Measurements from ENCODE around the gene CISH. TPM values are rescaled to one million over a fixed set of nuclear protein-coding genes. Genes with fewer than 3 reads are reported as not detected.

Gene CISH
- total and polyA plus RNA-seq, 10 of the 15 experiments (the other 5 are each of a cell fraction or from before 2014, with no cell fraction given), result 0.21 to 4.4 (median 1.8) TPM

GRCh38 chr3:50574444-50574831, 37.1 kb downstream of the CISH start:
- Histone ChIP-seq H3K4me1 (ENCODE audit: control insufficient read depth, insufficient read depth, low read length) (peaks cover 7% of the 10 kb centered on the region), H3K27ac (ENCODE audit: control insufficient read depth, insufficient read depth) (no peak overlapping the region), H3K9me3 (replicated peaks; ENCODE audit: control insufficient read depth, insufficient read depth, low read length) (no peaks in the 10 kb centered on the region), H4K20me1 (ENCODE audit: control insufficient read depth, insufficient read depth) (no peaks in the 10 kb centered on the region), H2AFZ (ENCODE audit: control insufficient read depth, low read depth, low read length) (no peak overlapping the region), H3K4me2 (ENCODE audit: control insufficient read depth, insufficient read depth) (no peak overlapping the region), H3K79me2 (ENCODE audit: control insufficient read depth, insufficient read depth, low read length) (peaks cover 4% of the 10 kb centered on the region), H3K9ac (ENCODE audit: control insufficient read depth, insufficient read depth, low read length) (no peak overlapping the region), H3K4me3 (no peak overlapping the region), H3K27me3 (replicated peaks in 1 of 2; ENCODE audit: control insufficient read depth in 2 of 2, insufficient read depth in 2 of 2, low read length in 1 of 2) (no peaks in the 10 kb centered on the region), H3K36me3 (ENCODE audit: control insufficient read depth in 2 of 2, insufficient read depth in 2 of 2, low read length in 1 of 2) (no peaks in the 10 kb centered on the region; a peak in 2 of 4 replicates)
- DNase-seq (ENCODE audit: low read depth, low spot score), result no peak
- in situ Hi-C loops (cut with MboI) (no loop called here), intact Hi-C loops (cut with micrococcal nuclease; ENCODE audit: unreplicated experiment) (no loop called here)
- CTCF ChIA-PET, result interaction anchor here (9.9 to 11.6 kb wide), 2 partner anchors 16 to 40 kb away, joined by 164 to 410 read pairs; partner anchors contain the start of genes CISH and MAPKAPK3
- POLR2A ChIA-PET, result no interaction called here
- SMC1A ChIA-PET (ENCODE audit: uncharacterized antibody, unreplicated experiment), result interaction anchor here (6.5 kb wide), 1 partner anchor 16 kb away, joined by 93 read pairs; no protein-coding TSS in a partner anchor
- 0% methylated on average over 1 of the region's 1 CpG for WGBS (ENCODE audit: insufficient coverage, insufficient replicate concordance, low lambda C conversion rate, missing lambda C conversion rate)
- no peak for FAIRE-seq
- peak; percentile 8; the same call in 2 of the 3 replicates for ATAC-seq
- no TSS peak for BruUV-seq (replicated peaks)
- RAD21 ChIA-PET (ENCODE audit: unreplicated experiment), result interaction anchor here (2.0 to 7.1 kb wide), 2 partner anchors 11 to 40 kb away, joined by 6 to 244 read pairs; partner anchors contain the start of genes CISH and MAPKAPK3
- TF ChIP-seq, protein P1, sequence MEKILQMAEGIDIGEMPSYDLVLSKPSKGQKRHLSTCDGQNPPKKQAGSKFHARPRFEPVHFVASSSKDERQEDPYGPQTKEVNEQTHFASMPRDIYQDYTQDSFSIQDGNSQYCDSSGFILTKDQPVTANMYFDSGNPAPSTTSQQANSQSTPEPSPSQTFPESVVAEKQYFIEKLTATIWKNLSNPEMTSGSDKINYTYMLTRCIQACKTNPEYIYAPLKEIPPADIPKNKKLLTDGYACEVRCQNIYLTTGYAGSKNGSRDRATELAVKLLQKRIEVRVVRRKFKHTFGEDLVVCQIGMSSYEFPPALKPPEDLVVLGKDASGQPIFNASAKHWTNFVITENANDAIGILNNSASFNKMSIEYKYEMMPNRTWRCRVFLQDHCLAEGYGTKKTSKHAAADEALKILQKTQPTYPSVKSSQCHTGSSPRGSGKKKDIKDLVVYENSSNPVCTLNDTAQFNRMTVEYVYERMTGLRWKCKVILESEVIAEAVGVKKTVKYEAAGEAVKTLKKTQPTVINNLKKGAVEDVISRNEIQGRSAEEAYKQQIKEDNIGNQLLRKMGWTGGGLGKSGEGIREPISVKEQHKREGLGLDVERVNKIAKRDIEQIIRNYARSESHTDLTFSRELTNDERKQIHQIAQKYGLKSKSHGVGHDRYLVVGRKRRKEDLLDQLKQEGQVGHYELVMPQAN (conservative IDR thresholded peaks at IDR 0.05), result no peak
- TF ChIP-seq, protein P2, sequence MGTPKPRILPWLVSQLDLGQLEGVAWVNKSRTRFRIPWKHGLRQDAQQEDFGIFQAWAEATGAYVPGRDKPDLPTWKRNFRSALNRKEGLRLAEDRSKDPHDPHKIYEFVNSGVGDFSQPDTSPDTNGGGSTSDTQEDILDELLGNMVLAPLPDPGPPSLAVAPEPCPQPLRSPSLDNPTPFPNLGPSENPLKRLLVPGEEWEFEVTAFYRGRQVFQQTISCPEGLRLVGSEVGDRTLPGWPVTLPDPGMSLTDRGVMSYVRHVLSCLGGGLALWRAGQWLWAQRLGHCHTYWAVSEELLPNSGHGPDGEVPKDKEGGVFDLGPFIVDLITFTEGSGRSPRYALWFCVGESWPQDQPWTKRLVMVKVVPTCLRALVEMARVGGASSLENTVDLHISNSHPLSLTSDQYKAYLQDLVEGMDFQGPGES (IDR thresholded peaks at IDR 0.05), result no peak
- TF ChIP-seq TCF3 (IDR thresholded peaks at IDR 0.05; ENCODE audit: borderline replicate concordance, insufficient read depth, low read depth, low read length) (no peak), ZNF592 (IDR thresholded peaks at IDR 0.05) (no peak), NR2C1 (IDR thresholded peaks at IDR 0.05) (no peak), CBX3 (IDR thresholded peaks at IDR 0.05; ENCODE audit: borderline replicate concordance, low read depth) (no peak), ZBTB11 (CRISPR knock-in tag; IDR thresholded peaks at IDR 0.05) (no peak), GABPA (IDR thresholded peaks at IDR 0.05; ENCODE audit: low read depth) (no peak), HDGF (IDR thresholded peaks at IDR 0.05) (no peak), ASH2L (IDR thresholded peaks at IDR 0.05; ENCODE audit: borderline replicate concordance, low read depth) (no peak), TCF7 (IDR thresholded peaks at IDR 0.05; ENCODE audit: borderline replicate concordance) (no peak)

Measured in GM12878 (cell line).